ENCODE data around the gene GRK7.
"Not testable (repeated sequence)": the region's sequence is repeated elsewhere in the genome, so short reads cannot be mapped to it uniquely, and the experiment has no call there.

GRK7 gene

DNA sequence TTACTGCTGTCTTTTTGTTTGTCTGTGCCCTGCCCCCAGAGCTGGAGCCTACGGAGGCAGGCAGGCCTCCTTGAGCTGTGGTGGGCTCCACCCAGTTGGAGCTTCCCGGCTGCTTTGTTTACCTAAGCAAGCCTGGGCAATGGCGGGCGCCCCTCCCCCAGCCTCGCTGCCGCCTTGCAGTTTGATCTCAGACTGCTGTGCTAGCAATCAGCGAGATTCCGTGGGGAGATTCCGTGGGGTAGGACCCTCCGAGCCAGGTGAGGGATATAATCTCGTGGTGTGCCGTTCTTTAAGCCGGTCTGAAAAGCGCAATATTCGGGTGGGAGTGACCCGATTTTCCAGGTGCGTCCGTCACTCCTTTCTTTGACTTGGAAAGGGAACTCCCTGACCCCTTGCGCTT, 656 bp upstream of the GRK7 start:
- not testable (repeated sequence) for DNase-seq

DNA sequence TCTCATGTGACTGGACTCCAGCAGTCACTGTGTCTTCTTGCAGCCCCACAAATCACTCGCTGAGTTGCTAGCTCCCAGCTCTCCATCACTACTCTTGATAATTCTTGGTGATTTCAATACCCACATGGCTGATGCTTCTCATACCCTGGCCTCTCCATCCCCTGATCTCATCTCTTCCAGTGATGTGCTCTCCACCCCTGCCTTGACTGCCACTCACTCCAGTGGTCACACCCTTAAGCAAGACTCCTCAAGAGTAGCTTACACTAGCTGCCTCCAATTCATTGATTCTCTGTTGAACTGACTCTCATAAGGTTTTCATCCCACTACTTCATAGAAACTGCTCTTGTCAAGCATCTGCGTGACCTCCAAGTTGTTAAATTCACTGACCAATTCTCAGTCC, 837 bp downstream of the GRK7 start:
- no peak for DNase-seq

DNA sequence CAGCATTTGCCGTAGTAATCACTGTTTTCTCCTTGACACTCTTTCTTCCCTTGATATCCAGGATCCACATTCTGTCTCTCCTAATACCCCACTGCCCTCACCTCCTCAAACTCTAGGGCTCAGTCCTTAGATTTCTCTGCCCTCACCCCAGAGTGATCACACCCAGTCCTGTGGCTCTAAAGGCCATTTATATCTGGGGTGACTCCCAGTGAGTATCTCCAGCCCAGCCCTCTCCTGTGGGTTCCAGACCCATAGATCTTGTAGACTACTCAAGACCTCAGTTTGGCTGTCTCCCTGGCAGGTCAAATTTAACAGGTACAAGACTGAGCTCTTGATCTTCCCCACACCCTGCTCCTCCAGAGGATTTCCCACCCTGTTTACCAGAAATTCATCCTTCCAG, 1.3 kb downstream of the GRK7 start:
- DNase-seq = no peak

- no peak for DNase-seq
These were observed 1.8 kb downstream of the GRK7 start for GRCh38 chr3:141764986-141765385.

- no peak for DNase-seq
These were observed 3.9 kb downstream of the GRK7 start for GRCh38 chr3:141767066-141767465.

DNA sequence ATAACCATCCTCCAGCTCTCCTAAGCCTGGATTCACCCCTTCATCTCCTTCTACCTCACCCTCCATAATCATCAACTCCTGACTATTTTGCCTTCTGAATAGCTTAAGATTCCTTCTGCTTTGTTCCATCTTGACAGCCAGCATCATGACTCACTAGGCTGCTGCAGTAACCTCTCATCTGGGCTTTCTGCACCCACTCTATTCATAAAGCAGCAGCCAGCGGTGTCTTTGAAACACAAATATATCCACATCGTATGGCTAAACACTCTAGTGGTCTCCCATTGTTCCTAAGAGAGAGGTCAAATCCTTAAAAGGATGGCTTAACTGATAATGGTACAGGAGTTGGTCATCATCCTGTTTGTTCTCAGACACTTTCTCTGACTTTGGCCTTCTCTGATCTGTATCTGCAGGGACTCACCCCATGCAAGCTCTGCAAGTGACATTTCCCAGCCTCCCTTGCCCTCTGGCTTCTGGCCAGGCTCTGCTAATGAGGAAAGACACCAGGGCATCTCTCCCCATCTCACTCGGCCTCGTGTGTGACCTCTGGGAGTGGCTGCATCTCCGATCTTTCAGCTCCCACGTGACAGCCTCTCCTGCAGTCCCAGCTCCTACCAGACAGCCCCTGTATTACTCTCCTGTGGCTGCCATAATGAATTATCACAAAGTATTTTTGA, 6.2 kb downstream of the GRK7 start:
- DNase-seq = no peak

DNA sequence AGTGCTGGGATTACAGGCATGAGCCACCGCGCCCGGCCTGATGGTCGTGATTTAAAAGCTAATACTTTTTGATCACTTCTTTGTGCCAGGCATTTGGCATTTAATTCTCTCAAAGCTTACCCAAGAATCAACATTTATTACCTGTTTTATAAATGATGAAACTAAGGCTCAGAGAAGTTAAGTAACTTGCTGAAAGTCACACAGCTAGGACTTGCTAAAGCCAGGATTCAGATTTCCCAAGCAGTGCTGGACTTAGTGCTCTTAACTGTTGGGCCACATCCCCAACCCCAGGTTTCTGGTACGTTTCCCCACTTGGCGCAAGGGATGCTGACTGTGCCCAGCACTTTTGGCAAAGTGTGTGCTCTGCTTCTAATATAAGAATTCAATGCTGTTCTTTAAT, 10.5 kb downstream of the GRK7 start:
- no peak for DNase-seq

DNA sequence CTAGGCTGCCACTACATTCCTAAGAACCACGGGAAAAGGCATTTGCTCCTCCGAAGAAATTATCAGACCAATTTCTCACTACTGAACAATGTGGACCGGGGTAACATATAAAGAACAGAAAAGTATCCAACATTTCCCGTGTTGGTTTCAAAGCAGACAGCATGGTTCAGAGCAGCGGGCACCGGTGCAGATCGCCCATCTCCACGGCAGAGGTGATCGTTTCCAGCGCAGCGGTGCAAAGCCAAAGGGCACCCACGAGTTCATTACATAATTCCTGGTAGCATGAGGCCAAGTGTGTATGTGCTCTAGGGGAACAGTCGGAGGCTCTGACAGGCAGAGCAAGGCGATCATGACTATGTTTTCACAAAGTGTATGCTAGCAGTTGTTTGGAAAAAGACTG, 13.2 kb downstream of the GRK7 start:
- DNase-seq = no peak

GRCh38 chr3:141776885-141777284, 13.7 kb downstream of the GRK7 start:
- no peak for DNase-seq

DNA sequence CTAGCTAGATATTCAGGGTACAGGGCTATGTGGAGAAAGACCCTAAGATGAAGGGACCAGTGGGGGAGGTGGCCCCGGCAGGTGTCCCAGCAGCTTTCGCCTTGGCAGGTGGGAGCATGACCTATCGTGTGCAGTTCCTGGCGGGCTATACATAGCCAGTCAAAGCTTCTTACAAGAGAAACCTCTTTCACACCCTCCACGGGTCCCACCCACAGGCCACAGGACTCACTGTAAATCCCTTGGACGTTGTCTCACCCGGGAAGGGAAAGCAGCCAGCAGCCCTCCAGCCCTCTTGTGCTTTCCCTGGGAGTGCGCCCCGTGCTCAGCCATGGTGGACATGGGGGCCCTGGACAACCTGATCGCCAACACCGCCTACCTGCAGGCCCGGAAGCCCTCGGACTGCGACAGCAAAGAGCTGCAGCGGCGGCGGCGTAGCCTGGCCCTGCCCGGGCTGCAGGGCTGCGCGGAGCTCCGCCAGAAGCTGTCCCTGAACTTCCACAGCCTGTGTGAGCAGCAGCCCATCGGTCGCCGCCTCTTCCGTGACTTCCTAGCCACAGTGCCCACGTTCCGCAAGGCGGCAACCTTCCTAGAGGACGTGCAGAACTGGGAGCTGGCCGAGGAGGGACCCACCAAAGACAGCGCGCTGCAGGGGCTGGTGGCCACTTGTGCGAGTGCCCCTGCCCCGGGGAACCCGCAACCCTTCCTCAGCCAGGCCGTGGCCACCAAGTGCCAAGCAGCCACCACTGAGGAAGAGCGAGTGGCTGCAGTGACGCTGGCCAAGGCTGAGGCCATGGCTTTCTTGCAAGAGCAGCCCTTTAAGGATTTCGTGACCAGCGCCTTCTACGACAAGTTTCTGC, 15.0 kb downstream of the GRK7 start:
- DNase-seq = no peak

GRCh38 chr3:141779667-141780066, 16.5 kb downstream of the GRK7 start:
- no peak for DNase-seq

DNA sequence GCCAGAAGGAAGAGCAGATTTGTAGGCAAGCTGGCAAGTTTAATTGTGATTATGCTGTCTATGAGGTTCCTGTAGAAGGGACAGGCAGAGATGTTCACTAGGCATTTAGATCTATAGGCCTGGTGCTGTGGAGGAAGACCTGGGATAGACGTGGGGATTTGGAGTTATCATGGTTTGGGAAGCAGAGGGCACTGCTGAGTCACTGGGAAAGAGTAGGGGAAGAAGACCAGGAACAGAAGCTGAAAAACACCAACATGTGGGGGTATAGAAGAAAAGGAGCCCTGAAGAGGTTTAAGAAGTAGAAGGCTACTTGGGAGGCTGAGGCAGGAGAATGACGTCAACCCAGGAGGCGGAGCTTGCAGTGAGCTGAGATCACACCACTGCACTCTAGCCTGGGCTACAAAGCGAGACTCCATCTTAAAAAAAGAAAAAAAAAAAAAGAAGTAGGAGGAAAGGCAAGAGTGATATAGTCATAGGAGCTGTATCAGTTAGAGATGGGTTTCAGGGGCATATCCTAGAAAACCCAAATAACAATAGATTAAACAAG, 19.3 kb downstream of the GRK7 start:
- no peak for DNase-seq

DNA sequence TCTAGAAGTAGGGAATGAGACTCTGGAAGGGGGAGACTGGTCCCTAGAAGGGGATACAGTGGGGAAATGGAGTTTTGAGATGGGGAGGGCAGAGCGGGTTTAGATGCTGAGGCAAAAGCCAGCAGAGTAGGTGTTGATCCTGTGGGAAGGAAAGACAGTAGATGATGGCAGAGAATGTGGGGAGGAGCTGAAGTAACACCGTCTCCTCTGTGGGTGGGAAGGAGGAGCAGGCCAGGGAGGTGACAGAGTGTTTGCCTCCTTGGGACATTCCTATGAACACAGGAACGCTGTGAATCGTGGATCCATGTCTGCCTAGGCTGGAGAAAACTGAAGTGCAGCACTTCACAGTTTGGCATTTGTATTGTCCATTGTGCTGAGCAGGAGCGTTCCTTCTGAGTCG, 20.4 kb downstream of the GRK7 start:
- DNase-seq = no peak

GRCh38 chr3:141784096-141784495, 20.9 kb downstream of the GRK7 start:
- no peak for DNase-seq

DNA sequence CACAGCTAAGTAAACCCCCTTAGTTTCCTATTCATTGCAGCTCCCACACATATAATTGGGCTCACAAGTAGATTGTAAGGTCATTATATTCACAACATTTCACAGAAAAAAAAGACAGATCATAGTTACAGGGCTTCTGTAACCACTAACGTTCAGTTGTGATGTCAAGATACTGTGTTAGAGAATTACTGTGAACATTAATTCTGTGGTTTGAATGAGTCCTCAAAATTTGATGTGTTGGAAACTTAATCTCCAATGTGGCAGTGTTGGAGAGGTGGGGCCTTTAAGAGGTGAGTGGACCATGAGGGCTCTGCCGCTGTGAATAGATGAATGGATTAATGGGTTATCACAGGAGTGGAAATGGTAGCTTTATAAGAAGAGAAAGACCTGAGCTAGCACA, 21.3 kb downstream of the GRK7 start:
- no peak for DNase-seq

- no peak for DNase-seq
These were observed 24.9 kb downstream of the GRK7 start for GRCh38 chr3:141788149-141788548.

- DNase-seq = not testable (repeated sequence)
These were observed 25.5 kb downstream of the GRK7 start for GRCh38 chr3:141788750-141789149.

- no peak for DNase-seq
These were observed 26.1 kb downstream of the GRK7 start for GRCh38 chr3:141789281-141789680.

GRCh38 chr3:141790171-141790570, 27.0 kb downstream of the GRK7 start:
- no peak for DNase-seq

- DNase-seq = no peak
These were observed 29.3 kb downstream of the GRK7 start for GRCh38 chr3:141792495-141792894.

- DNase-seq = no peak
These were observed 30.5 kb downstream of the GRK7 start for GRCh38 chr3:141793476-141794260.

GRCh38 chr3:141795276-141795675, 32.1 kb downstream of the GRK7 start:
- no peak for DNase-seq

GRCh38 chr3:141795741-141796080, 32.5 kb downstream of the GRK7 start:
- DNase-seq = no peak
